SH-SY5Y (cell line): ENCODE results near the gene TM9SF3.

Experiments used
- GATA2 ChIP-seq: IDR thresholded peaks from 2 replicates; pipeline ENCODE4 v1.6.1; 2011; ENCODE audit warnings: mild to moderate bottlenecking, low read depth, low read length
- GATA3 ChIP-seq: IDR thresholded peaks from 2 replicates; pipeline ENCODE4 v1.6.1; 2011; ENCODE audit warnings: low read depth, mild to moderate bottlenecking, low read length, moderate library complexity

DNA sequence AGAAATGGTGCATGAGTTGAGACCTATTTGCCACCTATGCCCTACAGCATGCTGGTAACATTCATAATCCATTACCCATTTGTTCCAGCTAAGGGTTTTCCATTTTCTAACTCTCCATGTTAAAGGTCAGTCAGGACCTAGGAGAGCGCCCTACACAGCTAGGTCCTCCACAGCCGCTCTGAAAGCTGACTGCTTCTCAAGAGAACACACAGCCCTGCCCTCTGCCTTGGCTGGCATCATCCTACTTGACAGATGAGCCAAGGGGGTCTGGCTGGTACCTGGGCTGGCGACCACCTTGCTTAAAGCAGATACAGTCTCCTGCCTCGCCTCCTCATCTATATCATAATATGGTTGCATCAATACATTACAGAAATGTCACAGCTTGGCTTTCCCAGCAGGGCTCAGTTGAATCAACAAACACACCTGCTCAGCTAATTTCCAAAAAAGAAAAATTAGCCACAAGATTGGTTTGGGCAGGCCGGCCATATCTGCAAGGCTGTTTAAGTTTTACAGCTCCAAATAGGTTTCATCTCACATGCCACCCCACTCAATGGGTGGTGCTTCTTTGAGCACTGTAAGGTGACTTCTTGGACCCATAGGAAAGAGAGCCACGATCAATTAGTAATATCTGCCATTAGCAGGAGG, 90.4 kb downstream of the TM9SF3 start:
- TF ChIP-seq GATA2 (no peak), GATA3 (no peak)
